ENCODE data around the gene PARP16. TPM values are rescaled to one million over a fixed set of nuclear protein-coding genes. Genes with fewer than 3 reads are reported as not detected.

PARP16 gene
- total RNA-seq, 4 donors from 2014 or later, result 2.6 to 3.3 (median 3.0) TPM

DNA sequence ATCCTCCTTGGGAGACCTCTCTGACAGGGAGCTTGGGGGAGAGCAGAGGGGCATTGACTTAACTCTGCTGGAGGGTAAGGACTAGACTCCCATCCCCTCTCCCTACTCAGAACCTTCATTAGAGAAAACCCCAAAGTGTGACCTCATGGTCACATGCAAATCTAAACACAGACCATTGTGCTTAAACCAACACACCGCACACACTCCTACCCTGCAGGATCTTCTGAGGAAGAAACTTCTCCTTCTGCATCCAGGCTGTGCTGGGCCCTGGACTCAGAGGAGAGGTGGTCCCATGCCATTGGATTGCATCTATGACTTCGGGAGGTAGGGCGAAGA lies 805 bp upstream of the PARP16 start:
- DNase-seq (no peak), ATAC-seq (no peak)
- Histone ChIP-seq H3K36me3 (no peaks in the 10 kb centered on the region), H3K4me1 (peaks cover 9 to 11% of the 10 kb centered on the region in 2 donors), H3K27me3 (no peaks in the 10 kb centered on the region), H3K9me3 (no peaks in the 10 kb centered on the region), H3K4me3 (peak overlapping the region in 2 of 4 donors; percentile 68 to 90), H3K27ac (peak overlapping the region; percentile 96 to 99 (median 98))
- TF ChIP-seq, protein P1, sequence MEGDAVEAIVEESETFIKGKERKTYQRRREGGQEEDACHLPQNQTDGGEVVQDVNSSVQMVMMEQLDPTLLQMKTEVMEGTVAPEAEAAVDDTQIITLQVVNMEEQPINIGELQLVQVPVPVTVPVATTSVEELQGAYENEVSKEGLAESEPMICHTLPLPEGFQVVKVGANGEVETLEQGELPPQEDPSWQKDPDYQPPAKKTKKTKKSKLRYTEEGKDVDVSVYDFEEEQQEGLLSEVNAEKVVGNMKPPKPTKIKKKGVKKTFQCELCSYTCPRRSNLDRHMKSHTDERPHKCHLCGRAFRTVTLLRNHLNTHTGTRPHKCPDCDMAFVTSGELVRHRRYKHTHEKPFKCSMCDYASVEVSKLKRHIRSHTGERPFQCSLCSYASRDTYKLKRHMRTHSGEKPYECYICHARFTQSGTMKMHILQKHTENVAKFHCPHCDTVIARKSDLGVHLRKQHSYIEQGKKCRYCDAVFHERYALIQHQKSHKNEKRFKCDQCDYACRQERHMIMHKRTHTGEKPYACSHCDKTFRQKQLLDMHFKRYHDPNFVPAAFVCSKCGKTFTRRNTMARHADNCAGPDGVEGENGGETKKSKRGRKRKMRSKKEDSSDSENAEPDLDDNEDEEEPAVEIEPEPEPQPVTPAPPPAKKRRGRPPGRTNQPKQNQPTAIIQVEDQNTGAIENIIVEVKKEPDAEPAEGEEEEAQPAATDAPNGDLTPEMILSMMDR (IDR thresholded peaks at IDR 0.05 in 4 of 5, conservative IDR thresholded peaks at IDR 0.05 in 1 of 5), result no peak
- no peak for TF ChIP-seq POLR2A (IDR thresholded peaks at IDR 0.05)
- in situ Hi-C loops (cut with MboI; ENCODE audit: low sequenced_read_pairs in 4 of 4) (loop anchor here in 3 of 4 donors (25.0 kb wide), 1 partner anchor 250 kb away; the partner anchor contains the start of genes MTFMT (in 3 of the 3) and SLC51B (in 3 of the 3)), intact Hi-C loops (cut with DNase I; ENCODE audit: low total_unique reads) (loop anchor here (1.0 to 5.0 kb wide), 3 partner anchors 17 to 235 kb away; partner anchors contain the start of genes PDCD7 and RNU5B-1)

GRCh38 chr15:65286069-65286703 lies 497 bp downstream of the PARP16 start:
- no peaks in the 10 kb centered on the region for H3K27me3 ChIP-seq
- intact Hi-C loops (cut with DNase I; ENCODE audit: low total_unique reads), result loop anchor here (5.0 kb wide), 2 partner anchors 154 to 234 kb away; partner anchors contain the start of gene PDCD7
- no peaks in the 10 kb centered on the region for H3K36me3 ChIP-seq
- peak in 1 of 2 donors; percentile 41 for DNase-seq
- ATAC-seq, result peak; percentile 66
- peaks cover 9 to 11% of the 10 kb centered on the region in 2 donors for H3K4me1 ChIP-seq
- in situ Hi-C loops (cut with MboI; ENCODE audit: low sequenced_read_pairs in 4 of 4), result loop anchor here in 3 of 4 donors (25.0 kb wide), 1 partner anchor 249 kb away; the partner anchor contains the start of genes MTFMT (in 3 of the 3) and SLC51B (in 3 of the 3)
- H3K4me3 ChIP-seq, result peak overlapping the region; percentile 74 to 91 (median 87)
- TF ChIP-seq POLR2A (IDR thresholded peaks at IDR 0.05), result no peak
- TF ChIP-seq, protein P1 (IDR thresholded peaks at IDR 0.05 in 4 of 5, conservative IDR thresholded peaks at IDR 0.05 in 1 of 5), result no peak
- H3K9me3 ChIP-seq, result no peaks in the 10 kb centered on the region
- H3K27ac ChIP-seq, result peak overlapping the region; percentile 96 to 99 (median 98)

DNA sequence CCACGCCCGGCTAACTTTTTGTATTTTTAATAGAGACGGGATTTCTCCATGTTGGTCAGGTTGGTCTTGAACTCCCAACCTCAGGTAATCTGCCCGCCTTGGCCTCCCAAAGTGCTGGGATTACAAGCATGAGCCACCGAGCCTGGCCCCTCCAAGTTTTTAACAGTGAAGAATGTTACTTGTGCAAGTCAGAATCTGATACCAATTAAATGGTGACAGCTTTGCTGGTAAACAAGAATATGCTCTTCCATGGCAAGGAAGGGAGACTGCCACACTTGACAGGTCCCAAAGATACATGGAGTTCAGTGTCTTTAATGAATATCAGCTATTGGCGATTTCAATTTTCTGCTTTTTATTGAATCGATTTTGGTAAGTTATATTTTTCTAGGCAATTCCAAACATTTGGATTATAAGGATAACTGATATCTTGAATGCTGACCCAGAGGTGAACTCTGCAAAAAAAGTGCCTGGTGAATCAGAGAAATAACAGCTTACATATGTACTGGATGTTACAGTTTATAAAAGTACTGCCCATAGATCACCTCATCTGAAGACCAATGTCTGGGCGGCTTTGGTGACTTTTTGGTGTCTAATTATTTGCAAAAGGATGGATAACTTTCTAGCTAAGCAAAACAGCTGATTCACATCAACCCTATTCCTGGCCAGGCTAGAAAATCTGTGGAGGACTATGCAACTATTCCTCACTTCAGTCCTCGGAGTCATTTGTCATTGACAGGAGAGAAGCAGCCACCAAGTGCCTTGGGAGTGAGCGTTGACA lies 1.2 kb downstream of the PARP16 start:
- intact Hi-C loops (cut with DNase I; ENCODE audit: low total_unique reads), result loop anchor here (5.0 kb wide), 2 partner anchors 153 to 233 kb away; partner anchors contain the start of gene PDCD7
- no peaks in the 10 kb centered on the region for H3K9me3 ChIP-seq
- peak overlapping the region; percentile 96 to 99 (median 98) for H3K27ac ChIP-seq
- DNase-seq (no peak), ATAC-seq (peak in 1 of 2 donors; percentile 15)
- TF ChIP-seq, protein P1 (IDR thresholded peaks at IDR 0.05 in 4 of 5, conservative IDR thresholded peaks at IDR 0.05 in 1 of 5), result no peak
- TF ChIP-seq POLR2A (IDR thresholded peaks at IDR 0.05), result no peak
- peak overlapping the region; percentile 74 to 91 (median 87) for H3K4me3 ChIP-seq
- no peaks in the 10 kb centered on the region for H3K27me3 ChIP-seq
- peaks cover 9 to 11% of the 10 kb centered on the region in 2 donors for H3K4me1 ChIP-seq
- in situ Hi-C loops (cut with MboI; ENCODE audit: low sequenced_read_pairs in 4 of 4), result loop anchor here in 3 of 4 donors (25.0 kb wide), 1 partner anchor 248 kb away; the partner anchor contains the start of genes MTFMT (in 3 of the 3) and SLC51B (in 3 of the 3)
- H3K36me3 ChIP-seq, result no peaks in the 10 kb centered on the region

DNA sequence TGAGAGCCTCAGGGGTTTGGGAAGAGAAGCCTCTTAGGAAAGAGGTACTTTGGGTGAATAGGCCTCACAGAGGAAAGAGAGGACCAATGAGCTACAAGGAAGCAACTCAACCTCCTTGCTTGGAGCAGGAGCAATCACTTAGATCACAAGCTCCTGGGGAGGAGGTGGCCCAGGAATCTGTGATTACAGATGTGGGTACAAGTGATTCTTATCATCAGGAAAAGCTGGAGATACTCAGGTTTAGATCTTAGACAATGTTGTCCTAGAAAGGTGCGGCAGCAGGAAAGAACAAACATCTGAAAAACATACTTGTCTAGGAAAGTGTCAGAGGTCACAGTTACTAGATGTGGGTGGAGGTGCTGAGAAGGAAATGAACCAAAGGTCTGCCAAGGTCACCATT lies 8.2 kb downstream of the PARP16 start:
- Histone ChIP-seq H3K9me3 (no peaks in the 10 kb centered on the region), H3K4me3 (no peak overlapping the region), H3K36me3 (peaks cover 0 to 3% of the 10 kb centered on the region in 2 donors), H3K27me3 (no peaks in the 10 kb centered on the region), H3K4me1 (no peaks in the 10 kb centered on the region), H3K27ac (no peak overlapping the region)
- in situ Hi-C loops (cut with MboI; ENCODE audit: low sequenced_read_pairs in 4 of 4) (loop anchor here in 3 of 4 donors (10.0 to 25.0 kb wide), 2 partner anchors 84 to 241 kb away; partner anchors contain the start of genes MTFMT (in 3 of the 3) and SLC51B (in 3 of the 3)), intact Hi-C loops (cut with DNase I; ENCODE audit: low total_unique reads) (no loop called here)
- DNase-seq (no peak), ATAC-seq (no peak)
- TF ChIP-seq, protein P1 (IDR thresholded peaks at IDR 0.05 in 4 of 5, conservative IDR thresholded peaks at IDR 0.05 in 1 of 5), result no peak
- TF ChIP-seq POLR2A (IDR thresholded peaks at IDR 0.05), result no peak
